HG03354 (cell line): ENCODE measurements around the gene TOMM20L.
"Not testable (repeated sequence)": the region's sequence is repeated elsewhere in the genome, so short reads cannot be mapped to it uniquely, and the experiment has no call there.

Experiments used
- ATAC-seq: cut with Tn5 transposase; IDR thresholded peaks from one replicate; pipeline ENCODE4 v1.9.1; 2021; ENCODE audit warnings: mild to moderate bottlenecking; ENCODE audit not compliant: unreplicated experiment, poor library complexity, severe bottlenecking

Gene TOMM20L

DNA sequence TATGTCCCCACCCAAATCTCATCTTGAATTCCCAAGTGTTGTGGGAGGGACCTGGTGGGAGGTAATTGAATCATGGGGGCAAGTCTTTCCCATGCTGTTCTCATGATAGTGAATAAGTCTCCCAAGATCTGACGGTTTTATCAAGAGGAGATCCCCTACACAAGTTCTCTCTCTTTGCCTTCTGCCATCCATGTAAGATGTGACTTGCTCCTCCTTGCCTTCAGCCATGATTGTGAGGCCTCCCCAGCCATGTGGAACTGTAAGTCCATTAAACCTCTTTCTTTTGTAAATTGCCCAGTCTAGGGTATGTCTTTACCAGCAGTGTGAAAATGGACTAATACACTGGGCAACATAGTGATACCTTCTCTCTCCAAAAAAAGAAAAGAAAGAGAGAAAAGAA, 21.2 kb downstream of the TOMM20L start:
- ATAC-seq = not testable (repeated sequence)

GRCh38 chr14:58426670-58427280, 31.0 kb downstream of the TOMM20L start:
- ATAC-seq = peak; percentile 41

DNA sequence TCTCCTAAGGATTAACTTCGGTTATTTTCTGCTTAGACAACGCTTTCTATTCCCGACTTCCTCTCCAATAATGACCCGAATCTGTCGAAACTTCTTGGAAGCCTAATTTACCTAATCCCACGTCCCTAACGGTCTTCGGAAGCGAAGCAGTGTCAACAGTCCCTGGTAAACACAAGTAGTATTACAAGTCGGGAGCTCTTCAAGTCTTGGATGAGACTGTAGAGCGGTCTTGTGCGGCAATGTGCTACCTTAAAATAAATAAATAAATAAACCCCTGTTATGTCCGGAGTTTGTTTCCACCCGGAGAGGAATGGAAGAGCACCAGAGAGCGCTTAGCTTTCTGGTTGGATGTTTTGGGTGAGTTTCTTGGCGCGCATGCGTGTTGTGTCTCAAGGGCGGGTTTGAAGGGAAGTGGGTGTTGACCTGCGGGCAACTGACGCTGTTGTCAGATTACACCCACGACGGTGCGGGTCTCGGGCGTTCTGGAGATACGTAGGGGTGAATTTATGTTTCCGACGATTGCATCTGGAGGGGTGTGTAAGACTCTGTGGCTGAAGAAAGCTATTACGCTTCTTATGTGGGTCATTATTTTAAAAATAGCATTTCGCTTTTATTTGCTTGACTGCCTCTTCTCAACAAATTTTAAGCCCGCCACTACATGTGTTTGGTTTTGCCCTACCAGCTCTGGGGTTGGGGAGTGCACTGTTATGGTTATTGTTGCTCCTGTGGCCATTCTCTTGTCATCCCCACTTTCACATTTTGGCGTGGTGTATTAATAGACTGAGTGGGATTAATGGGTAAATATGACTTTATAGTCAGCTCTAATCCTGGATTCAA, 31.8 kb downstream of the TOMM20L start, which contains the start of the genes KIAA0586 and TIMM9:
Gene KIAA0586 (plus strand): TSS at position 439 of the 837 bp plus-strand sequence. CDS start 546 bp downstream, outside the sequence.
Gene TIMM9 (minus strand): TSS at position 251 of the 837 bp plus-strand sequence. CDS start 15,586 bp downstream, outside the sequence.
- peak; percentile 93 for ATAC-seq

GRCh38 chr14:58428118-58428683, 32.5 kb downstream of the TOMM20L start:
- no peak for ATAC-seq

DNA sequence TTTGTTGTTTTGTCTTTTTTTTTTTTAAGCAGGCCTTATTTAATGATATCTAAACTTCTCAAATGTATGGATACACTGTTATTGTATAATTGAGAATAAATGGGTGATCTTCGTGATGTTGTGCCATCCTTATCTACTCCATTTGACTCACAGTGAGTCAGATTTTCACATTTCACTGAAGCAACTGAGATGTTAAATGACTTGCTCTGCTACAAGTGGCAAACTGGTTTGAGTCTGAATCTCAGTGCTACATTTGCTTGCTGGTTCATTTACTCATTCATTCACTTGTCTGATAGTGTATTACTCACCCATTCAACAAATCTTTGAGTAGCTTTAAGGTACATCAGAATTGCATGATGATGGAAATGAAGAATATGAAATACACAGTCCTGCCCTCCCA, 34.4 kb downstream of the TOMM20L start:
- ATAC-seq = no peak

DNA sequence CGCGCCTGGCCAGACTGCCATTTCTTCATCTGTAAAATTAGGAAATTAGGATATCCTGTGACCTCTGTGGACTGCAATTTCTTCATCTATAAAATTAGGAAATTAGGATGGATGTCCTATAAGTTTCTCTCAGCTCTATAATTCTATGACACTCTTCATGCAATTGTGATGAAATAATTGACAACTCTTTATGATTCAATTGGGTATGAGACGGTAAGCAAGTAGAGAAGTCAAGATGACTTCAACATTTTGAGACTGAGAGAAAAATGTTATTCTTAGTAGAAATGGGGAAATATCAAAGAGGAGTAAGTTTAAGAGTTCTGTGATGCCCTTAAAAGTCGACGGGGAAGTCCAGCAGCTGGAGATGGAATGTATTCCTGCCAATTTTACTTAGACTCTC, 43.7 kb downstream of the TOMM20L start:
- ATAC-seq = no peak

- no peak for ATAC-seq
Observed at GRCh38 chr14:58444627-58445026, 48.9 kb downstream of the TOMM20L start.

- no peak for ATAC-seq
Observed at GRCh38 chr14:58455593-58456265, 60.0 kb downstream of the TOMM20L start.
